GM18870 (cell line): ENCODE results near the gene RESP18.
A peak's percentile ranks its signal among the peaks of the same experiment; 100 is the strongest.
"Not testable (repeated sequence)": the region's sequence is repeated elsewhere in the genome, so short reads cannot be mapped to it uniquely, and the experiment has no call there.

ENCODE experiments used
- ATAC-seq: cut with Tn5 transposase; IDR thresholded peaks from one replicate; pipeline ENCODE4 v1.9.1; 2021; ENCODE audit warnings: moderate library complexity; ENCODE audit not compliant: unreplicated experiment

The RESP18 gene

GRCh38 chr2:219325657-219326315 is 6.8 kb downstream of the RESP18 start:
- ATAC-seq = no peak

DNA sequence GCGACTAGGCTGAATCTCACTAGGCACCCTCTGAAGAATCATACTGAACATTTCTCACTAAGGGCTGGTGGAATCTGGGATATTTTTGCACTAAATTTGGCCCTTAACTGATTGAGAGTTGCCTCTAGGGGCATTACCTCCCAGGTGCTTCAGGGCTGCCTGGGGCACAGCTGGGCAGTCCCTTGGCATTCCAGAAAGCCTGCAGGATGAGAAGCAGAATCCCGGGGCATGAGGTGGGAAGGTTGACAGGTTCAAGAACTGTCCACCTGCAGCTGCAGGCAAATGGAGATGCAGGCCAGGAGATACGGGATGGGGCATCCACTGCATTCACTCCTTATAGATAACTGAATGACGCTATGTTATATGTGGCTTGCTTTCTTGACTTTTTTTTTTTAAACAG is 7.4 kb downstream of the RESP18 start:
- ATAC-seq = no peak

GRCh38 chr2:219323434-219323833 is 9.1 kb downstream of the RESP18 start:
- ATAC-seq = no peak

DNA sequence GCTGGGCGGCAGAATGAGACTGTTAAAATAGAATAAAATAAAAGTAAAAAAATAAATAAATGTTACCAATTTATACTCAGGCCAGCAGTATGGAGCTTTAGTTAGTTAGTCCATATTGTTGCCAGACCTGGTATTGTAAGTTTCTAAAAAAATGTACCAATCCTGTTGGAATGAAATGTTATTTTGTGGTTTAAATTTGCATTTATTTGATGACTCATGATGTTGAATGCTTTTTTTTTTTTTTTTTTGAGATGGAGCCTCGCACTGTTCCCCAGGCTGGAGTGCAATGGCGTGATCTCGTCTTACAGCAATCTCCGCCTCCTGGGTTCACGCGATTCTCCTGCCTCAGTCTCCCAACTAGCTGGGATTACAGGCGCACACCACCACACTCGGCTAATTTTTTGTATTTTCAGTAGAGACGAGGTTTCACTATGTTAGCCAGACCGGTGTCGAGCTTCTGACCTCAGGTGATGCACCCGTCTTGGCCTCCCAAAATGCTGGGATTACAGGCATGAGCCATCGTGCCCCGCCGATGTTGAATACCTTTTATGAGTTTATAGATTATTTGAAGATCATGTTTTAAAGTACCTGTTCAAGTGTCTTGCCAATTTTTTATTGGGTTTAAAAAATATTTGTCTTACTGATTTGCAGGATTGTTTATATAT is 17.6 kb downstream of the RESP18 start:
- no peak for ATAC-seq

- not testable (repeated sequence) for ATAC-seq
Measured at GRCh38 chr2:219312683-219313263, 19.8 kb downstream of the RESP18 start.

DNA sequence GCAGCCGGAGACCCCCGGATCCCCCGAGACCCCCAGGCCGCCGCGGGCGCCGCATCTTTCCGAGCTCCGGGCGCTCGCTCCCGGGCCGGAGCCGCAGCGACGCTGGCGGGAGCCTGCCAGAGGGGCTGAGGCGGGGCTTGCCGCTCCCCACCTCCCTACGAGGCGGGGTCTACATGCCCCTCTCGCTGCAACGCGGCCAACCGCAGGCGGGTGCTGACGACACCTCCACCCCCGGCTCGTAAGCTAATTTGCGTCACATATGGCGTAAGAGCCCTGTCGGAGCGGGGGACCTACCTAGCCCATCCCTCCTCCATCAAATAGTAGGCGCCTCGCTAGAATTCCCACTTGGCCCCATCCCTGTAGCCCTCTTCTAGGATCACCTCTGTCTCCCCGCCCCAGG is 23.3 kb downstream of the RESP18 start, which contains the start of gene PTPRN:
Gene PTPRN, minus strand, starts transcription at position 124 of the 400 bp plus-strand sequence. Its CDS starts 69 bp downstream, at position 55.
- no peak for ATAC-seq

DNA sequence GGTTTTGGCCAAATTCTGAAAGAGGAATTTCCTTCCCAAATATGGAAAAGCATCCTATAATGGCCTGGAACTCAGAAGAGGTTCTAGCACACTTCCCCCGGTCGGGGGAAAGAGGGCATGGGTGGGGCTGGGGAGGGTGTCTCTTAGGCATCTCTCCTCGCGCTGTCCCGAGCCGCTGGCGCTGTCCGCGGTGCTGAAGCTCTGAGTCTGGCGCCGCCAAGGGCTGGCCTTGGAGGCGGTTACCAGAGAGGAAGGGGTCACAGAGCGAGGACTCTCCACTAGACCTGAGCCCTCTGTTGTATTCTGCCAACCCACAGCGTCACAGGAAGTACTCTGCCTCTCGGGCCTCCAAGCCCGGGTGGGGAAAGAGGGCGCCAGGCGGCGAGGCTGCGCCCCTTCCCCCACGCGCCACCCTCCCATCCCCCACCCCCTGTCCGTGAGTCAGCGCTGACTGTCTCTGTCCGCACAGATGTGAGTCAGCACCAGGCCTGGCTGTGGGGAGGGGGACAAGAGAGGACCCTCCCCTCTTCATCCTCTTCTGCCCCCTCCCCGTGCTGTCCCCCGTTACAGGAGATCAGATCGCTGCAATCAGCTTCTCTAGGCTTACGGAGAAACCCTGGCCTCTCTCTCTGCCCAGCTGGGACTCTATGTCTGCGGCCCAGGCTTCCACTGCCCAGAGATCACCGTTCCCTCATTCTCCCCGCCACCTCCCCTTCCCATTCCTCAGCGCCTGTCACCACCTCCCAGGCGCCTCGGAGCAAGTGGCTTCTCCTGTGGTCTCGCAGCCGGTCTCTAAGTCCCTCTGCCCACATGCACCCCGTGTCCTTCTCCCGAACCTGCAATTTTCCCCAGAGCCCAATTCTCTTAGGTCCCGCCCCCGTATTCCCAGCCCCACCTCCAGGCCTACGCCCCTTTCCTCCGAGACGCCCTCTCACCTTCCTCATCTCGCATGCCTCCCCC is 24.1 kb downstream of the RESP18 start:
- ATAC-seq = no peak

DNA sequence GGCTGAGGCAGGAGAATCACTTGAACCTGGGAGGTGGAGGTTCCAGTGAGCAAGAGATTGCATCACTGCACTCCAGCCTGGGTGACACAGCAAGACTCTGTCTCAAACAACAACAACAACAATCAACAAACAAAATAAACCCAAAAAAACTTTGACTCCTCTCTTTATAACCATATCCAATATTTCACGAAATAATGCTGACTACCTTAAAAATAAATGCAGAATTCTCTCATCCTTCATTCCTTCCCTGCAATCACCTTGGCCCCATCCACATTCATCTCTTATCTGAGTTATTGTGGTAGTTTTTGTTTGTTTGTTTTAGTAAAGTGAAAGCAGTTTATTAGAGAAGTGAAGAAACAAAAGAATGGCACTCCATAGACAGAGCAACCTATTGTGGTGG is 26.5 kb downstream of the RESP18 start:
- no peak for ATAC-seq

GRCh38 chr2:219304223-219304622 is 28.3 kb downstream of the RESP18 start:
- ATAC-seq = no peak

GRCh38 chr2:219302412-219302968 is 30.1 kb downstream of the RESP18 start:
- ATAC-seq = no peak

GRCh38 chr2:219300022-219300421 is 32.5 kb downstream of the RESP18 start:
- no peak for ATAC-seq

GRCh38 chr2:219299372-219299760 is 33.2 kb downstream of the RESP18 start:
- ATAC-seq = no peak

DNA sequence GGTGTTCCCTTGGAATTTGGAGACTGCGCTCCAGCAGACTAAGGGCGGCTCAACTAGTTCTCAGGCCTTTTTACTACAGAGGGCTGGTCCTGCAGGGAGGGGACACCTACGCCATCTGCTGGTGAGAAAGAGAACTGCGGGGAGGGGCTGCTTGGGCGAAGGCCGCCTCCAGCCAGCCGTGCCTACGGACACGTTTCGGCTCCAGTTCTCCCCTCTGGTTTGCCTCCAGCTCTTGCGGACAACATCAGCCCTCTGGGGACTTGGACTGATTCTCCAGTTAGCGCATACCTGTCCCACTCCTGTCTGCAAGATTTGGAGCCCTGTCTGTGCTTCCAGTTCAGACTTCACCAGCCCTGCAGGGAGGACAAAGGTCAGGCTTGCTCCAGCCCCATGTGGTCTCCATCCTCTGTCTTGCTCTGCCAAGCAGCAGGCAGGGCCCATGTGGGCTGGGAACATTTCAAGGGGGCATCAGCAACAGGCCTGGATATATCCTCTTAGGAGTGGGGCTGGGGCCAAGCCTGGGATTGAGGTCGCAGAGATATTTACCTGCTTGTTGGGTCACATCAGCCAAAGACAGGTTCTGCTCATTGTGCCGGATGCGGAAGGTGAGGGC is 33.7 kb downstream of the RESP18 start:
- ATAC-seq = peak; percentile 54

DNA sequence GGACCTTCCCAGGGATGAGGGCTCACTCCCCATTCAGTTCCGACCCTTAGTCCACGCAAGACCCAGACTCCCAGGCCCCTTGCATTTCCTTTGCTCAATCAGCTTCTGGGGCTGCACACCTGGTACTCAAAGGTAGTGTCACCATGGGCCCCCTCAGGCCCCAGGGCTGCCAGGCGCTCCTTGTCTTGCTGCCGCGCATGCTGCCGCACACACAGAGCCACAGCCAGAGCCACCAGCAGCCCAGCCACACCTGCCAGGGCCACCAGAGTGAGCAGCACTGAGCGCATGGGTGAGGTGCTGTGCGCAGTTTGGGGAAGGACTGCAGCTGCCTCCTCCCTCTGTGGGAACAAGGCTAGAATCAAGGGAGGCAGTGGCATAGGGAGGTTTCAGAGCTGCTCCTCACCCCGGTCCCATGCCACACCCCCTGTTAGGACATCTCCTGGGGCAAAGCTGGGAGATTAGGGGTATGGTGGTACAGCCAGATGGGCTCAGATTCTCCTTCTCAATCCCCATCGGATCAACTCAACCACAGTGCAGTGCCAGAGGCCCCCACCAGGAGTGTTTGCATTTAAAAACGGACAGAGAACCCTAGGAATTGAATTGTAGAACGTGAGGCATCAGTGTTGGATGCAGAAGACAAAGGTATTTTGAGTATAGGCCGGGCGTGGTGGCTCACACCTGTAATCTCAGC is 34.6 kb downstream of the RESP18 start:
- ATAC-seq = no peak

GRCh38 chr2:219296631-219297391 is 35.7 kb downstream of the RESP18 start:
- ATAC-seq = no peak

DNA sequence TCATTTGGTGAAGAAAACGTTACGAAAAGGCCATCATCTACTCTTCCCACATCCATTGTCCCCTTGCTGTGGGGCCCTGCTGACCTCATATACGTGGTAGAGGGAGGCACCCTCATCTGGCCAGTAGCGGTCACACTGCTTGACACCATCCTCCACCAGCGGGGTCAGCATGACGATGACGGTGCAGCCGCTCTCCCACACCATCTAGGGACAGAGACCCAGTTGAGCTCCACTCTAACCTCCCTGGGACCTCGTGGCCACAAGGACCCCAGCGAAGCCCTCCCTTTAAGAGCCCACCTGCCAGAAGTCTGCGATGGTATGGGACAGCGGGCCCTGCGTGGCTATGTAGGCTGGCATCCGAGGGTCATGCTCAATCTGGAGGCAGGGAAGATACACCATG is 36.4 kb downstream of the RESP18 start:
- no peak for ATAC-seq

GRCh38 chr2:219294356-219295351 is 37.9 kb downstream of the RESP18 start:
- ATAC-seq = peak; percentile 67

DNA sequence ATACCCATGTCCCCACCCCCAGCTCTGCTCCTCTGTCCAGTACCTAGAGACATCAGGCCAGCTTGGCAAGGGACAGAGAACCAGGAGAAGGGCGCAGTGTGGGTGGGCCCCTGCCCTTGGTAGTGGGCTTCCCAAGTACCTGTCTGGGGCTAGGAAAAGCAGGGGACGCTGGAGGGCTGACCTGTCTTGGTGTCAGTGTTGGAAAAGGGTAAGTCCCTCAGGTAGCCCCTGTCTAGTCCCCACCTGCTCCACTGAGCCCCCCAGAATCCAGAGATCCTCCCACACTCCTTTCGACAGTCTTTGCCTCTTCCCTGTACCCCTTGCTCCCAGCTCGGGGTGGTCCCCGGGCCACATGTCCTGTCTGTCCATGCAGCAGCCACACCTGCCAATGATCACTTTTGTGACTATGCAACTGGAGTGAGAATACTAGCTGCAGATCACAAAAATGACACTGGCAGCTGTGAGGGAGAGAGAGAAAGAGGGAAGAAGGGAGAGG is 38.8 kb downstream of the RESP18 start:
- ATAC-seq = no peak
